K562 (cell line): ENCODE results near the gene MOB3B. TPM values are rescaled to one million over a fixed set of nuclear protein-coding genes. Genes with fewer than 3 reads are reported as not detected.

Experiments
- ARHGAP35 ChIP-seq: fragments of 450-650 bp; IDR thresholded peaks from 2 replicates; pipeline ENCODE4 v1.6.1; 2018; ENCODE audit not compliant: partially characterized antibody
- CHAMP1 ChIP-seq: fragments of 450-650 bp; IDR thresholded peaks from 2 replicates; pipeline ENCODE4 v1.6.1; 2016; ENCODE audit warnings: mild to moderate bottlenecking
- DPF2 ChIP-seq: fragments of 450-650 bp; IDR thresholded peaks from 2 replicates; pipeline ENCODE4 v1.6.1; 2016
- EP400 ChIP-seq: fragments of 450-650 bp; IDR thresholded peaks from 2 replicates; pipeline ENCODE4 v1.6.1; 2017; ENCODE audit warnings: antibody characterized with exemption, mild to moderate bottlenecking, moderate library complexity
- HDAC1 ChIP-seq, 2 experiments: fragments of 450-650 bp; IDR thresholded peaks; 2 replicates each; pipeline ENCODE4 v1.6.1; 2016 to 2017; ENCODE audit warnings: inconsistent platforms in 1 of 2, mild to moderate bottlenecking in 1 of 2, moderate library complexity in 1 of 2
- HNRNPK ChIP-seq: fragments of 200-400 bp; formaldehyde crosslinking; IDR thresholded peaks from one replicate; pipeline ENCODE4 v1.6.1; 2018; ENCODE audit warnings: mild to moderate bottlenecking, low read depth, low read length; ENCODE audit not compliant: poor library complexity, severe bottlenecking
- JUND ChIP-seq, 2 experiments: IDR thresholded peaks; 2 replicates in 1 of 2; 3 replicates in 1 of 2; pipeline ENCODE4 v1.6.1; 2011; ENCODE audit warnings: borderline replicate concordance in 2 of 2, low read depth in 2 of 2, low read length in 2 of 2, improper control_type of control experiment in 1 of 2, missing biosample characterization in 1 of 2, missing genetic modification characterization in 1 of 2, missing genetic modification reagents in 1 of 2
- MLX ChIP-seq, 2 experiments: fragments of 450-650 bp in 1 of 2; sonication (generic) in 1 of 2; formaldehyde crosslinking; conservative IDR thresholded peaks; 2 replicates each; pipeline versions ENCODE4 v1.4.0 to v1.8.1; 2020 to 2022; ENCODE audit warnings: mild to moderate bottlenecking in 1 of 2, missing genetic modification reagents in 1 of 2
- NFIC ChIP-seq: fragments of 450-650 bp; IDR thresholded peaks from 2 replicates; pipeline ENCODE4 v1.6.1; 2017; ENCODE audit warnings: mild to moderate bottlenecking, inconsistent platforms
- NR3C1 ChIP-seq: sonication (generic); formaldehyde crosslinking; IDR thresholded peaks from 2 replicates; pipeline ENCODE4 v1.8.1; 2022; ENCODE audit warnings: missing genetic modification reagents
- SMAD2 ChIP-seq: fragments of 150-350 bp; IDR thresholded peaks from 2 replicates; pipeline ENCODE4 v1.6.1; 2014; ENCODE audit warnings: low read depth, mild to moderate bottlenecking, low read length
- TAF9B ChIP-seq: fragments of 450-650 bp; IDR thresholded peaks from 2 replicates; pipeline ENCODE4 v1.6.1; 2018; ENCODE audit warnings: mild to moderate bottlenecking; ENCODE audit not compliant: partially characterized antibody
- TAL1 ChIP-seq: fragments of 450-650 bp; IDR thresholded peaks from 2 replicates; pipeline ENCODE4 v1.6.1; 2016; ENCODE audit warnings: mild to moderate bottlenecking
- TCF3 ChIP-seq: sonication (generic); formaldehyde crosslinking; IDR thresholded peaks from 2 replicates; pipeline ENCODE4 v1.4.0; 2020; ENCODE audit warnings: mild to moderate bottlenecking, missing genetic modification reagents
- ZNF140 ChIP-seq: fragments of 250-450 bp; sonication (Bioruptor Pico); IDR thresholded peaks from 2 replicates; pipeline ENCODE4 v1.8.0; 2021; ENCODE audit warnings: moderate library complexity, mild to moderate bottlenecking, inconsistent platforms
- ZNF347 ChIP-seq: fragments of 450-650 bp; formaldehyde crosslinking; IDR thresholded peaks from 2 replicates; pipeline ENCODE4 v1.4.0; 2020; ENCODE audit warnings: low read depth, mild to moderate bottlenecking, moderate library complexity
- ZNF384 ChIP-seq: IDR thresholded peaks from 2 replicates; pipeline ENCODE4 v1.6.1; 2012; ENCODE audit warnings: low read depth, low read length, improper control_type of control experiment
- ZZZ3 ChIP-seq: fragments of 450-650 bp; IDR thresholded peaks from 2 replicates; pipeline ENCODE4 v1.6.1; 2016; ENCODE audit warnings: antibody characterized with exemption, mild to moderate bottlenecking, moderate library complexity
- polyA plus RNA-seq, 8 experiments: library from polyadenylated mRNA; depleted of rRNA in 4 of 8; stranded (reverse) in 5 of 8; unstranded in 3 of 8; fragments of >200 nt; fragmentation: Nextera tagmentation in 2 of 8; fragmentation: Illumina TruSeq in 1 of 8; extraction: Ambion mirVana in 2 of 8; extraction: Trizol in 1 of 8; gene quantifications; 2 replicates each; pipeline versions ENCODE4 v1.2.1 to v1.2.3, GENCODE V29; 2011 to 2014; ENCODE audit warnings: inconsistent platforms in 1 of 8, missing spikeins in 1 of 8
- total RNA-seq, 7 experiments: library from RNA; depleted of rRNA in 6 of 7; stranded (reverse); fragments of >200 nt in 6 of 7; fragmentation: Illumina TruSeq in 2 of 7; extraction: Trizol in 2 of 7; gene quantifications; 2 replicates each; pipeline versions ENCODE4 v1.2.1 to v1.2.3, GENCODE V29; 2011 to 2021; ENCODE audit warnings: low replicate concordance in 1 of 7
- TF ChIP-seq, protein P1 (sequence below): fragments of 450-650 bp; IDR thresholded peaks from 2 replicates; pipeline ENCODE4 v1.7.1; 2018; ENCODE audit warnings: mild to moderate bottlenecking, low read depth; ENCODE audit not compliant: partially characterized antibody
- TF ChIP-seq, protein P2 (sequence below): fragments of 250-450 bp; sonication (Bioruptor Pico); IDR thresholded peaks from 2 replicates; pipeline ENCODE4 v1.4.0; 2020; ENCODE audit warnings: mild to moderate bottlenecking, moderate library complexity, borderline replicate concordance

The MOB3B gene
- total and polyA plus RNA-seq, 9 of the 15 experiments (the other 6 are each of a cell fraction or from before 2014, with no cell fraction given), result 3.6 to 12.8 (median 7.2) TPM

- no peak for TF ChIP-seq ARHGAP35
- TF ChIP-seq ZNF347 (CRISPR knock-in tag), result no peak
- no peak for TF ChIP-seq ZZZ3
- TF ChIP-seq NFIC, result peak; percentile 20; the same call in 1 of the 2 replicates
- TF ChIP-seq CHAMP1, result 0 out of 2 replicates have a peak, but pooled peaks have one; percentile 18
- peak; percentile 60; the same call in 1 of the 2 replicates for TF ChIP-seq JUND (IDR thresholded peaks at IDR 0.05; ENCODE audit: borderline replicate concordance, low read depth, low read length)
- TF ChIP-seq JUND (tag; IDR thresholded peaks at IDR 0.05; ENCODE audit: borderline replicate concordance, low read depth, low read length), result peak; percentile 60; the same call in 1 of the 3 replicates
- TF ChIP-seq NR3C1 (CRISPR knock-in tag), result no peak
- peak; percentile 36; the same call in 1 of the 2 replicates for TF ChIP-seq TAL1
- 0 out of 2 replicates have a peak, but pooled peaks have one; percentile 26 for TF ChIP-seq DPF2
- TF ChIP-seq HDAC1 (IDR thresholded peaks at IDR 0.05), result no peak
- TF ChIP-seq, protein P1, sequence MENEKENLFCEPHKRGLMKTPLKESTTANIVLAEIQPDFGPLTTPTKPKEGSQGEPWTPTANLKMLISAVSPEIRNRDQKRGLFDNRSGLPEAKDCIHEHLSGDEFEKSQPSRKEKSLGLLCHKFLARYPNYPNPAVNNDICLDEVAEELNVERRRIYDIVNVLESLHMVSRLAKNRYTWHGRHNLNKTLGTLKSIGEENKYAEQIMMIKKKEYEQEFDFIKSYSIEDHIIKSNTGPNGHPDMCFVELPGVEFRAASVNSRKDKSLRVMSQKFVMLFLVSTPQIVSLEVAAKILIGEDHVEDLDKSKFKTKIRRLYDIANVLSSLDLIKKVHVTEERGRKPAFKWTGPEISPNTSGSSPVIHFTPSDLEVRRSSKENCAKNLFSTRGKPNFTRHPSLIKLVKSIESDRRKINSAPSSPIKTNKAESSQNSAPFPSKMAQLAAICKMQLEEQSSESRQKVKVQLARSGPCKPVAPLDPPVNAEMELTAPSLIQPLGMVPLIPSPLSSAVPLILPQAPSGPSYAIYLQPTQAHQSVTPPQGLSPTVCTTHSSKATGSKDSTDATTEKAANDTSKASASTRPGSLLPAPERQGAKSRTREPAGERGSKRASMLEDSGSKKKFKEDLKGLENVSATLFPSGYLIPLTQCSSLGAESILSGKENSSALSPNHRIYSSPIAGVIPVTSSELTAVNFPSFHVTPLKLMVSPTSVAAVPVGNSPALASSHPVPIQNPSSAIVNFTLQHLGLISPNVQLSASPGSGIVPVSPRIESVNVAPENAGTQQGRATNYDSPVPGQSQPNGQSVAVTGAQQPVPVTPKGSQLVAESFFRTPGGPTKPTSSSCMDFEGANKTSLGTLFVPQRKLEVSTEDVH, result no peak
- TF ChIP-seq, protein P2, sequence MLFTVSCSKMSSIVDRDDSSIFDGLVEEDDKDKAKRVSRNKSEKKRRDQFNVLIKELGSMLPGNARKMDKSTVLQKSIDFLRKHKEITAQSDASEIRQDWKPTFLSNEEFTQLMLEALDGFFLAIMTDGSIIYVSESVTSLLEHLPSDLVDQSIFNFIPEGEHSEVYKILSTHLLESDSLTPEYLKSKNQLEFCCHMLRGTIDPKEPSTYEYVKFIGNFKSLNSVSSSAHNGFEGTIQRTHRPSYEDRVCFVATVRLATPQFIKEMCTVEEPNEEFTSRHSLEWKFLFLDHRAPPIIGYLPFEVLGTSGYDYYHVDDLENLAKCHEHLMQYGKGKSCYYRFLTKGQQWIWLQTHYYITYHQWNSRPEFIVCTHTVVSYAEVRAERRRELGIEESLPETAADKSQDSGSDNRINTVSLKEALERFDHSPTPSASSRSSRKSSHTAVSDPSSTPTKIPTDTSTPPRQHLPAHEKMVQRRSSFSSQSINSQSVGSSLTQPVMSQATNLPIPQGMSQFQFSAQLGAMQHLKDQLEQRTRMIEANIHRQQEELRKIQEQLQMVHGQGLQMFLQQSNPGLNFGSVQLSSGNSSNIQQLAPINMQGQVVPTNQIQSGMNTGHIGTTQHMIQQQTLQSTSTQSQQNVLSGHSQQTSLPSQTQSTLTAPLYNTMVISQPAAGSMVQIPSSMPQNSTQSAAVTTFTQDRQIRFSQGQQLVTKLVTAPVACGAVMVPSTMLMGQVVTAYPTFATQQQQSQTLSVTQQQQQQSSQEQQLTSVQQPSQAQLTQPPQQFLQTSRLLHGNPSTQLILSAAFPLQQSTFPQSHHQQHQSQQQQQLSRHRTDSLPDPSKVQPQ (CRISPR knock-in tag), result no peak
- TF ChIP-seq TAF9B, result peak; percentile 51
- no peak for TF ChIP-seq SMAD2
- no peak for TF ChIP-seq ZNF384
- 0 out of 2 replicates have a peak, but pooled peaks have one; percentile 23 for TF ChIP-seq EP400
- peak; percentile 24; the same call in 1 of the 2 replicates for TF ChIP-seq TCF3 (CRISPR knock-in tag)
- TF ChIP-seq ZNF140 (CRISPR knock-in tag), result no peak
- no peak for TF ChIP-seq HNRNPK
- TF ChIP-seq MLX (CRISPR knock-in tag; conservative IDR thresholded peaks at IDR 0.05), result no peak
These were observed 67.2 kb downstream of the MOB3B start (continued) for GRCh38 chr9:27462434-27462833.
